HepG2 (cell line): ENCODE measurements around the gene FBXW8. TPM values are rescaled to one million over a fixed set of nuclear protein-coding genes. Genes with fewer than 3 reads are reported as not detected.

Source experiments
- ATAC-seq: fragments of 200-7000 bp; cut with Tn5 transposase; 3 replicates; pipeline ENCODE4 v1.9.1; 2020; ENCODE audit warnings: mild to moderate bottlenecking, moderate library complexity
- BruUV-seq: library from RNA; stranded (reverse); fragments of 400-500 nt; replicated peaks from 2 replicates; lab custom pipeline; 2021; lab: Mats Ljungman, UMichigan
- CTCF ChIA-PET: fragments of 300-600 bp; formaldehyde crosslinking; extraction: SDS; loops from one replicate; lab custom pipeline; 2021; ENCODE audit warnings: low total read pairs, inconsistent platforms, low intra/inter-chr PET ratio; lab: Yijun Ruan, JAX
- POLR2A ChIA-PET: fragments of 350-600 bp; sonication (Branson Sonifier 250); formaldehyde crosslinking; loops from one replicate; lab custom pipeline; 2020; ENCODE audit warnings: antibody characterized with exemption, inconsistent platforms; lab: Yijun Ruan, JAX
- DNase-seq: peaks from one replicate; pipeline ENCODE4 v3.0.0-alpha.2; 2015; ENCODE audit warnings: low spot score
- FAIRE-seq: peaks from 3 replicates; lab custom pipeline; 2011; peaks lifted over from hg19 to GRCh38; lab: Jason Lieb, UNC
- H2AFZ ChIP-seq: one replicate; pipeline ENCODE4 v1.6.1; 2011; ENCODE audit warnings: low read length, inconsistent platforms
- H3K27ac ChIP-seq: fragments of 300-600 bp; 3 replicates; pipeline ENCODE4 v1.8.0; 2011; ENCODE audit warnings: mixed run types, mild to moderate bottlenecking, mixed read lengths, low read length, inconsistent platforms; ENCODE audit not compliant: insufficient read depth; ENCODE audit errors: extremely low read length
- H3K27me3 ChIP-seq, 2 experiments: fragments of 200-600 bp in 1 of 2; 2 replicates in 1 of 2; 3 replicates in 1 of 2; pipeline versions ENCODE4 v1.6.0 to v1.8.0; 2011; ENCODE audit warnings: low read length in 2 of 2, mild to moderate bottlenecking in 2 of 2, moderate library complexity in 2 of 2, inconsistent platforms in 1 of 2; ENCODE audit not compliant: insufficient read depth in 2 of 2, control insufficient read depth in 1 of 2
- H3K36me3 ChIP-seq, 2 experiments: fragments of 200-600 bp in 1 of 2; replicated peaks in 1 of 2; 2 replicates in 1 of 2; 3 replicates in 1 of 2; pipeline versions ENCODE4 v1.5.1 to v1.8.0; 2011; ENCODE audit warnings: low read length in 2 of 2, inconsistent platforms in 1 of 2; ENCODE audit not compliant: insufficient read depth in 2 of 2, control insufficient read depth in 1 of 2
- H3K4me1 ChIP-seq: 2 replicates; pipeline ENCODE4 v1.5.1; 2012; ENCODE audit warnings: low read length, inconsistent platforms; ENCODE audit not compliant: insufficient read depth
- H3K4me2 ChIP-seq: 2 replicates; pipeline ENCODE4 v1.6.0; 2011; ENCODE audit warnings: low read depth, low read length, inconsistent platforms
- H3K4me3 ChIP-seq, 3 experiments: fragments of 200-600 bp in 1 of 3; sonication (generic), shearing (Covaris generic) in 1 of 3; replicated peaks in 1 of 3; 2 replicates each; pipeline ENCODE4 v1.5.1; 2011 to 2016; ENCODE audit warnings: low read length in 3 of 3, inconsistent platforms in 2 of 3, low read depth in 2 of 3, mild to moderate bottlenecking in 2 of 3, control low read depth in 1 of 3, mixed read lengths in 1 of 3; ENCODE audit not compliant: insufficient read depth in 1 of 3
- H3K79me2 ChIP-seq: one replicate; pipeline ENCODE4 v1.6.1; 2011; ENCODE audit warnings: low read length, inconsistent platforms; ENCODE audit not compliant: insufficient read depth
- H3K9ac ChIP-seq: 2 replicates; pipeline ENCODE4 v1.6.0; 2011; ENCODE audit warnings: mild to moderate bottlenecking, low read depth, low read length, inconsistent platforms; ENCODE audit not compliant: insufficient read depth
- H3K9me3 ChIP-seq: 2 replicates; pipeline ENCODE4 v1.5.1; 2012; ENCODE audit warnings: mild to moderate bottlenecking, low read length
- H4K20me1 ChIP-seq: 2 replicates; pipeline ENCODE4 v1.6.0; 2011; ENCODE audit warnings: inconsistent platforms, mild to moderate bottlenecking, low read length, moderate library complexity; ENCODE audit not compliant: insufficient read depth
- AGO2 ChIP-seq: fragments of 200-400 bp; formaldehyde crosslinking; optimal IDR thresholded peaks from 2 replicates; pipeline ENCODE3; 2017; ENCODE audit warnings: mild to moderate bottlenecking, low read depth, low read length, moderate library complexity
- CENPBD1 ChIP-seq: sonication (generic); formaldehyde crosslinking; IDR thresholded peaks from 2 replicates; pipeline ENCODE4 v1.8.0; 2022; ENCODE audit warnings: missing genetic modification reagents, low read depth, mild to moderate bottlenecking, borderline replicate concordance
- FOXP1 ChIP-seq, 2 experiments: fragments of 450-650 bp in 1 of 2; IDR thresholded peaks; 2 replicates each; pipeline ENCODE4 v1.6.1; 2017 to 2018; ENCODE audit warnings: antibody characterized with exemption in 1 of 2
- JUNB ChIP-seq: sonication (generic); formaldehyde crosslinking; IDR thresholded peaks from 2 replicates; pipeline ENCODE4 v1.8.0; 2022; ENCODE audit warnings: missing genetic modification reagents, mild to moderate bottlenecking, borderline replicate concordance
- RBM22 ChIP-seq: fragments of 200-400 bp; formaldehyde crosslinking; optimal IDR thresholded peaks from 2 replicates; pipeline ENCODE3; 2017; ENCODE audit warnings: mild to moderate bottlenecking, low read length, moderate library complexity
- SNAPC2 ChIP-seq: sonication (generic); formaldehyde crosslinking; IDR thresholded peaks from 2 replicates; pipeline ENCODE4 v1.8.1; 2022; ENCODE audit warnings: mild to moderate bottlenecking, missing genetic modification reagents
- TFDP2 ChIP-seq: sonication (generic); formaldehyde crosslinking; IDR thresholded peaks from 2 replicates; pipeline ENCODE4 v1.4.0; 2020; ENCODE audit warnings: missing genetic modification reagents
- ZBED4 ChIP-seq: sonication (generic); formaldehyde crosslinking; IDR thresholded peaks from 2 replicates; pipeline ENCODE4 v1.4.0; 2020; ENCODE audit warnings: missing genetic modification reagents, borderline replicate concordance
- ZBTB49 ChIP-seq: sonication (generic); formaldehyde crosslinking; IDR thresholded peaks from 2 replicates; pipeline ENCODE4 v1.4.0; 2020; ENCODE audit warnings: missing genetic modification reagents, borderline replicate concordance
- ZFAT ChIP-seq: sonication (generic); formaldehyde crosslinking; conservative IDR thresholded peaks from 2 replicates; pipeline ENCODE4 v1.8.1; 2023; ENCODE audit warnings: missing genetic modification reagents, inconsistent platforms
- ZMYM4 ChIP-seq: sonication (generic); formaldehyde crosslinking; IDR thresholded peaks from 2 replicates; pipeline ENCODE4 v1.8.1; 2023; ENCODE audit warnings: mild to moderate bottlenecking, missing genetic modification reagents
- ZNF224 ChIP-seq: sonication (generic); formaldehyde crosslinking; IDR thresholded peaks from 2 replicates; pipeline ENCODE4 v1.5.0; 2020; ENCODE audit warnings: mild to moderate bottlenecking, missing genetic modification reagents
- ZSCAN20 ChIP-seq: sonication (generic); formaldehyde crosslinking; IDR thresholded peaks from 2 replicates; pipeline ENCODE4 v1.4.0; 2020; ENCODE audit warnings: missing genetic modification reagents, mild to moderate bottlenecking, borderline replicate concordance
- WGBS: methylation state at CpG from one replicate; pipeline ENCODE4 v1.1.6; 2017; ENCODE audit warnings: low lambda C conversion rate; 5-methylcytosine and 5-hydroxymethylcytosine counted together
- in situ Hi-C: cut with HindIII; loops from 2 replicates; pipeline ENCODE4 v1.10.0; 2017; ENCODE audit warnings: low pct_unique_long_range_greater_than_20kb; ENCODE audit not compliant: extremely low pct_ligation_motif_present
- intact Hi-C: fragments of 100-400 bp; cut with micrococcal nuclease; formaldehyde crosslinking; loops from one replicate; pipeline ENCODE4 v1.10.0; 2022; ENCODE audit not compliant: unreplicated experiment
- polyA plus RNA-seq, 8 experiments: library from polyadenylated mRNA; depleted of rRNA in 3 of 8; stranded (reverse) in 7 of 8; unstranded in 1 of 8; fragments of >200 nt; fragmentation: Illumina TruSeq in 4 of 8; extraction: Trizol in 4 of 8; gene quantifications; 2 replicates each; pipeline versions ENCODE4 v1.2.1 to v1.2.3, GENCODE V29; 2011 to 2016; ENCODE audit warnings: low read depth in 4 of 8, missing spikeins in 1 of 8, mixed read lengths in 1 of 8; ENCODE audit not compliant: insufficient read depth in 1 of 8
- total RNA-seq, 5 experiments: library from RNA; depleted of rRNA; stranded (reverse); fragments of >200 nt; fragmentation: Illumina TruSeq; extraction: Trizol; gene quantifications; 2 replicates each; pipeline ENCODE4 v1.2.3, GENCODE V29; 2016; ENCODE audit warnings: low read depth in 1 of 5

The FBXW8 gene
- total and polyA plus RNA-seq, 2 of the 13 experiments (the other 11 are each of a cell fraction or from before 2014, with no cell fraction given) = 5.1 to 5.9 TPM

- no peak for TF ChIP-seq TFDP2
- TF ChIP-seq ZBTB49 = no peak
- TF ChIP-seq SNAPC2 (CRISPR knock-in tag) = no peak
- no peak for TF ChIP-seq JUNB (CRISPR knock-in tag)
- no peak for TF ChIP-seq ZFAT
- TF ChIP-seq FOXP1 (IDR thresholded peaks at IDR 0.05) = no peak
- TF ChIP-seq FOXP1 (CRISPR knock-in tag; IDR thresholded peaks at IDR 0.05) = no peak
- no peak for TF ChIP-seq ZNF224 (CRISPR knock-in tag)
- TF ChIP-seq ZSCAN20 = no peak
- no peak for TF ChIP-seq ZMYM4 (CRISPR knock-in tag)
- TF ChIP-seq, all 625 proteins: peak for 0
Observed at GRCh38 chr12:117005417-117006046, 94.8 kb downstream of the FBXW8 start (continued).

GRCh38 chr12:117006333-117006732 is 95.6 kb downstream of the FBXW8 start:
- Histone ChIP-seq H4K20me1 (no peaks in the 10 kb centered on the region), H3K4me1 (no peaks in the 10 kb centered on the region), H2AFZ (no peak overlapping the region), H3K27ac (no peak overlapping the region), H3K4me3 (no peak overlapping the region), H3K9me3 (no peaks in the 10 kb centered on the region), H3K27me3 (no peaks in the 10 kb centered on the region), H3K36me3 (peaks cover 9 to 23% of the 10 kb centered on the region in 2 experiments), H3K79me2 (no peaks in the 10 kb centered on the region), H3K4me2 (no peak overlapping the region), H3K9ac (no peak overlapping the region)
- BruUV-seq = no TSS peak
- ChIA-PET POLR2A (no interaction called here), CTCF (no interaction called here)
- intact Hi-C loops (no loop called here), in situ Hi-C loops (no loop called here)
- DNase-seq (no peak), FAIRE-seq (no peak), ATAC-seq (no peak)
- 97% methylated on average over 8 of the region's 9 CpGs for WGBS
- TF ChIP-seq ZBED4 (CRISPR knock-in tag) (no peak), AGO2 (peak; percentile 52), RBM22 (peak; percentile 14), CENPBD1 (no peak)
